Measurements from ENCODE around the gene GYPC.

GRCh38 chr2:126662621-126663020 is 6.7 kb downstream of the GYPC start:
- TF ChIP-seq CTCF (IDR thresholded peaks at IDR 0.05): no peak
- TF ChIP-seq ZFX (IDR thresholded peaks at IDR 0.05; ENCODE audit: borderline replicate concordance): no peak
